SU-DHL-6 (cell line): Measurements from ENCODE around the gene PLEKHB2.

Experiments used
- H2AFZ ChIP-seq: fragments of 200-600 bp; sonication (generic); 2 replicates; pipeline ENCODE4 v1.6.1; 2014; ENCODE audit warnings: low read depth, mild to moderate bottlenecking, moderate library complexity, mixed read lengths, antibody characterized with exemption, low read length; ENCODE audit not compliant: severe bottlenecking
- H3F3A ChIP-seq: fragments of 200-600 bp; shearing (Covaris generic); 2 replicates; pipeline ENCODE4 v1.6.0; 2016; ENCODE audit warnings: antibody characterized with exemption, mild to moderate bottlenecking; ENCODE audit not compliant: insufficient read depth
- H3K27ac ChIP-seq: fragments of 200-600 bp; sonication (generic); 2 replicates; pipeline ENCODE4 v1.5.1; 2016; ENCODE audit warnings: low read depth, mild to moderate bottlenecking, low read length, moderate library complexity, mixed read lengths
- H3K27me3 ChIP-seq: fragments of 200-600 bp; sonication (generic), shearing (Covaris generic); 2 replicates; pipeline ENCODE4 v1.6.0; 2014; ENCODE audit warnings: mild to moderate bottlenecking, low read length
- H3K36me3 ChIP-seq: fragments of 200-600 bp; sonication (generic); 2 replicates; pipeline ENCODE4 v1.6.1; 2014; ENCODE audit warnings: mild to moderate bottlenecking, low read length, mixed read lengths
- H3K4me2 ChIP-seq: fragments of 300-600, 200-600 bp; shearing (Covaris generic), sonication (generic); 2 replicates; pipeline ENCODE4 v1.6.0; 2014; ENCODE audit warnings: low read length, low read depth, mild to moderate bottlenecking; ENCODE audit not compliant: poor library complexity, severe bottlenecking
- H3K4me3 ChIP-seq: fragments of 200-600 bp; sonication (generic); 2 replicates; pipeline ENCODE4 v1.5.1; 2014; ENCODE audit warnings: antibody characterized with exemption, low read length, mild to moderate bottlenecking, mixed read lengths; ENCODE audit not compliant: insufficient read depth, poor library complexity, severe bottlenecking
- H3K79me2 ChIP-seq: fragments of 200-600 bp; sonication (generic); 2 replicates; pipeline ENCODE4 v1.6.1; 2014; ENCODE audit warnings: mild to moderate bottlenecking, low read length, moderate library complexity; ENCODE audit not compliant: insufficient read depth
- H3K9ac ChIP-seq: fragments of 200-600 bp; sonication (generic); 2 replicates; pipeline ENCODE4 v1.7.0; 2014; ENCODE audit warnings: mild to moderate bottlenecking, low read length
- H3K9me2 ChIP-seq: fragments of 200-600 bp; sonication (generic); replicated peaks from 2 replicates; pipeline ENCODE4 v1.6.1; 2014; ENCODE audit warnings: low read length; ENCODE audit not compliant: insufficient read depth
- H3K9me3 ChIP-seq: fragments of 200-600 bp; sonication (generic); 2 replicates; pipeline ENCODE4 v1.6.1; 2014; ENCODE audit warnings: low read length, mixed read lengths; ENCODE audit not compliant: insufficient read depth
- H4K20me1 ChIP-seq: fragments of 200-600 bp; sonication (generic); 2 replicates; pipeline ENCODE4 v1.6.1; 2014; ENCODE audit warnings: low read depth, mild to moderate bottlenecking, antibody characterized with exemption, low read length, moderate library complexity, mixed read lengths
- CTCF ChIP-seq: fragments of 200-600 bp; sonication (generic); IDR thresholded peaks from one replicate; pipeline ENCODE4 v1.5.1; 2017; ENCODE audit warnings: antibody characterized with exemption, mild to moderate bottlenecking, low read length, moderate library complexity; ENCODE audit not compliant: insufficient read depth, poor library complexity, severe bottlenecking
- EZH2phosphoT487 ChIP-seq: fragments of 200-600 bp; sonication (generic), shearing (Covaris generic); conservative IDR thresholded peaks from 2 replicates; pipeline ENCODE4 v1.6.1; 2018; ENCODE audit warnings: mild to moderate bottlenecking, antibody characterized with exemption, low read length, moderate library complexity, mixed read lengths

Gene PLEKHB2

GRCh38 chr2:131123192-131123591, 18.1 kb downstream of the PLEKHB2 start:
- H3K79me2 ChIP-seq = peaks cover 24% of the 10 kb centered on the region
- no peaks in the 10 kb centered on the region for H3F3A ChIP-seq
- H3K27ac ChIP-seq = no peak overlapping the region
- peaks cover 4% of the 10 kb centered on the region; the same call in 1 of the 2 replicates for H3K36me3 ChIP-seq
- no peak overlapping the region for H2AFZ ChIP-seq
- H4K20me1 ChIP-seq = no peaks in the 10 kb centered on the region
- no peaks in the 10 kb centered on the region for H3K27me3 ChIP-seq
- H3K9me3 ChIP-seq = no peaks in the 10 kb centered on the region
- no peaks in the 10 kb centered on the region for H3K9me2 ChIP-seq
- H3K4me3 ChIP-seq = no peak overlapping the region
- no peak overlapping the region for H3K4me2 ChIP-seq
- no peak overlapping the region for H3K9ac ChIP-seq
- TF ChIP-seq CTCF (no peak), EZH2phosphoT487 (no peak)

DNA sequence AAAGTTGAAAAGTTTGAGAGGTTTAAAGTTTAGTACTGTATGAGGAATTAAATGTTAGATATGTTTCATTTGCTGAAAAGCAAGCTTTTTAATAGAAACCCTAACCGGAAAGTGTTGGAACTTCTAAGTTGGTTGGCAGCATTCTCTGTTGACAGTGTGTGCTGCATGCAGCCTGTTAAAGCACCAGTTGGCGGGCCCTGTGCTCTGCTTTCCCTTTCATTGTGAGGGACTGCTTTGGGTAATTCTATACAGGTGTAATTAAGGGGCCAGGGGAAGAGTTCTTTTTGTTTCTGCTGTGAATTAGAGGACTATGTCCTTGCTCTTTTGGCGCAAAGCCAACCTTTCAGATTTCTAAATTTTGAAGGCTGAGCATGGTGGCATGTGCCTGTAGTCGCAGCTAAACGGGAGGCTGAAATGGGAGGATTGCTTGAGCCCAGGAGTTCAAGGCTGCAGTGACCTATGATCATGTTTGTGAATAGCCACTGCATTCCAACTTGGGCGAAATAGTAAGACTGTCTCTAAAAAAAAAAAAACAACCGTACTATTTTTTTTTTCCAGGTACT, 20.1 kb downstream of the PLEKHB2 start:
- H3K4me2 ChIP-seq = no peak overlapping the region
- no peak overlapping the region for H3K27ac ChIP-seq
- no peaks in the 10 kb centered on the region for H3K9me3 ChIP-seq
- no peaks in the 10 kb centered on the region for H4K20me1 ChIP-seq
- no peaks in the 10 kb centered on the region for H3F3A ChIP-seq
- H3K27me3 ChIP-seq = no peaks in the 10 kb centered on the region
- H3K9me2 ChIP-seq = no peaks in the 10 kb centered on the region
- no peak overlapping the region for H2AFZ ChIP-seq
- no peak overlapping the region for H3K4me3 ChIP-seq
- peaks cover 6% of the 10 kb centered on the region for H3K79me2 ChIP-seq
- H3K9ac ChIP-seq = no peak overlapping the region
- H3K36me3 ChIP-seq = peaks cover 14% of the 10 kb centered on the region
- TF ChIP-seq CTCF (no peak), EZH2phosphoT487 (no peak)

GRCh38 chr2:131126436-131126835, 21.3 kb downstream of the PLEKHB2 start:
- TF ChIP-seq EZH2phosphoT487 = no peak
- TF ChIP-seq CTCF = no peak
- no peaks in the 10 kb centered on the region for H4K20me1 ChIP-seq

More at GRCh38 chr2:131126436-131126835, 21.3 kb downstream of the PLEKHB2 start:
- H2AFZ ChIP-seq = no peak overlapping the region
- no peaks in the 10 kb centered on the region for H3K9me2 ChIP-seq
- H3K27ac ChIP-seq = no peak overlapping the region
- no peaks in the 10 kb centered on the region for H3K27me3 ChIP-seq
- H3F3A ChIP-seq = no peaks in the 10 kb centered on the region
- H3K4me2 ChIP-seq = no peak overlapping the region
- no peak overlapping the region for H3K9ac ChIP-seq
- peaks cover 14% of the 10 kb centered on the region for H3K36me3 ChIP-seq
- no peak overlapping the region for H3K4me3 ChIP-seq
- no peaks in the 10 kb centered on the region for H3K9me3 ChIP-seq
- no peaks in the 10 kb centered on the region; the same call in 1 of the 2 replicates for H3K79me2 ChIP-seq
